GM12872 (cell line): ENCODE measurements around the gene CYP8B1.

Experiments
- CTCF ChIP-seq: IDR thresholded peaks from 3 replicates; pipeline ENCODE4 v1.5.1; 2011; ENCODE audit warnings: low read depth, mild to moderate bottlenecking, low read length, moderate library complexity; ENCODE audit not compliant: insufficient read depth

Gene CYP8B1

GRCh38 chr3:42872718-42873117, 3.0 kb downstream of the CYP8B1 start:
- no peak for TF ChIP-seq CTCF

- TF ChIP-seq CTCF = no peak
Observed at GRCh38 chr3:42871592-42872196, 4.0 kb downstream of the CYP8B1 start.

- TF ChIP-seq CTCF = no peak
Observed at GRCh38 chr3:42868841-42869240, 6.8 kb downstream of the CYP8B1 start.

- TF ChIP-seq CTCF = no peak
Observed at GRCh38 chr3:42867138-42867537, 8.5 kb downstream of the CYP8B1 start.

GRCh38 chr3:42865256-42865655, 10.4 kb downstream of the CYP8B1 start:
- TF ChIP-seq CTCF = no peak

- no peak for TF ChIP-seq CTCF
Observed at GRCh38 chr3:42864321-42864950, 11.2 kb downstream of the CYP8B1 start.

GRCh38 chr3:42856544-42856943, 19.1 kb downstream of the CYP8B1 start:
- TF ChIP-seq CTCF = no peak
